GM19468 (cell line): ENCODE data around the gene FGB.

Source experiments
- ATAC-seq: cut with Tn5 transposase; IDR thresholded peaks from one replicate; pipeline ENCODE4 v1.9.1; 2021; ENCODE audit warnings: mild to moderate bottlenecking, moderate library complexity, moderate number of reproducible peaks; ENCODE audit not compliant: unreplicated experiment; ENCODE audit errors: extremely low read depth

FGB gene

GRCh38 chr4:154562697-154563254, at the start of gene FGB:
FGB (plus strand) TSS chr4:154563011; CDS start chr4:154563019, 8 bp downstream.
- ATAC-seq = no peak

GRCh38 chr4:154516318-154517029, 46.3 kb upstream of the FGB start:
- ATAC-seq = no peak

GRCh38 chr4:154517591-154517990, 45.2 kb upstream of the FGB start:
- no peak for ATAC-seq

- no peak for ATAC-seq
These were observed 43.6 kb upstream of the FGB start for GRCh38 chr4:154519214-154519613.

GRCh38 chr4:154521607-154522006, 41.2 kb upstream of the FGB start:
- no peak for ATAC-seq

- ATAC-seq = peak; percentile 39
These were observed 36.7 kb upstream of the FGB start for GRCh38 chr4:154526151-154526550.

- no peak for ATAC-seq
These were observed 35.5 kb upstream of the FGB start for GRCh38 chr4:154527308-154527707.

GRCh38 chr4:154528869-154529268, 33.9 kb upstream of the FGB start:
- ATAC-seq = no peak

- ATAC-seq = no peak
These were observed 32.9 kb upstream of the FGB start for GRCh38 chr4:154529728-154530519.

GRCh38 chr4:154534296-154534695, 28.5 kb upstream of the FGB start:
- ATAC-seq = no peak

GRCh38 chr4:154542271-154542879, 20.4 kb upstream of the FGB start:
- no peak for ATAC-seq

- ATAC-seq = no peak
These were observed 17.1 kb upstream of the FGB start for GRCh38 chr4:154545689-154546088.

GRCh38 chr4:154549894-154550790, 12.7 kb upstream of the FGB start, which contains the start of gene PLRG1:
PLRG1 (minus strand) TSS chr4:154550400; CDS start chr4:154550308, 92 bp downstream.
- ATAC-seq = peak; percentile 99

GRCh38 chr4:154551872-154552686, 10.7 kb upstream of the FGB start:
- ATAC-seq = peak; percentile 22

- ATAC-seq = no peak
These were observed 3.7 kb upstream of the FGB start for GRCh38 chr4:154559141-154559493.

- ATAC-seq = peak; percentile 57
These were observed 3.1 kb upstream of the FGB start for GRCh38 chr4:154559494-154560418.

- ATAC-seq = no peak
These were observed 2.4 kb upstream of the FGB start for GRCh38 chr4:154560419-154560801.

GRCh38 chr4:154560824-154561231, 2.0 kb upstream of the FGB start:
- no peak for ATAC-seq
